HUES48 (cell line): Measurements from ENCODE around the gene CDKN2C.
"Not testable (repeated sequence)": the region's sequence is repeated elsewhere in the genome, so short reads cannot be mapped to it uniquely, and the experiment has no call there.

Experiments
- H3K27ac ChIP-seq: one replicate; pipeline ENCODE4 v1.7.0; 2013; ENCODE audit warnings: low read depth, low read length, inconsistent platforms
- H3K27me3 ChIP-seq: 2 replicates; pipeline ENCODE4 v1.6.1; 2013; ENCODE audit warnings: mild to moderate bottlenecking, low read length; ENCODE audit not compliant: control insufficient read depth, insufficient read depth
- H3K36me3 ChIP-seq: 2 replicates; pipeline ENCODE4 v1.6.1; 2013; ENCODE audit warnings: low read length; ENCODE audit not compliant: control insufficient read depth, insufficient read depth
- H3K4me1 ChIP-seq: 2 replicates; pipeline ENCODE4 v1.6.1; 2013; ENCODE audit warnings: mild to moderate bottlenecking, low read length; ENCODE audit not compliant: control insufficient read depth, insufficient read depth
- H3K4me3 ChIP-seq: 2 replicates; pipeline ENCODE4 v1.5.1; 2013; ENCODE audit warnings: mild to moderate bottlenecking, low read depth, low read length
- H3K9ac ChIP-seq: 2 replicates; pipeline ENCODE4 v1.6.1; 2013; ENCODE audit warnings: mild to moderate bottlenecking, low read depth, low read length, moderate library complexity
- H3K9me3 ChIP-seq: 2 replicates; pipeline ENCODE4 v1.6.1; 2013; ENCODE audit warnings: low read length; ENCODE audit not compliant: control insufficient read depth, insufficient read depth

CDKN2C gene

GRCh38 chr1:50936321-50936720 is 33.7 kb upstream of the CDKN2C start:
- Histone ChIP-seq H3K4me1 (peaks cover 11% of the 10 kb centered on the region), H3K27ac (no peak overlapping the region), H3K36me3 (no peaks in the 10 kb centered on the region), H3K9me3 (no peaks in the 10 kb centered on the region), H3K27me3 (no peaks in the 10 kb centered on the region), H3K9ac (no peak overlapping the region), H3K4me3 (no peak overlapping the region)

DNA sequence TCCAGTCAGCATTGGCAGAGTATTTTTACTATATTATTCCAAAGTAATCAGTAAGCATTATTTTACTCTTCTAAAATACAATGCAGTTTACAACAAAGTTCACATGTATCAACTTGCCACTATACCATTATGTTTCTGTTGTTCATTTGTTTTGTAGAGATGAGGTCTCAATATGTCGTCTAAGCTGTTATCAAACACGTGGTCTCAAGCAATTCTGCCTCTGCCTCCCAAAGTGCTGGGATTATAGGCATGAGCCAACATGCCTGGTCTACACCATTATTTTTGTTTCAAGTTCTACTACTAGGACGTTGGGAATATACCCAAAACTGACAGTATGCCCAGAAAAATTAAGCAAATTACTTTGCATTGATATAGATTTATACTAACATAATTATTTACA is 29.8 kb upstream of the CDKN2C start:
- Histone ChIP-seq H3K27me3 (no peaks in the 10 kb centered on the region), H3K4me1 (peaks cover 11% of the 10 kb centered on the region), H3K9me3 (no peaks in the 10 kb centered on the region), H3K27ac (no peak overlapping the region), H3K9ac (no peak overlapping the region), H3K4me3 (no peak overlapping the region), H3K36me3 (no peaks in the 10 kb centered on the region)

DNA sequence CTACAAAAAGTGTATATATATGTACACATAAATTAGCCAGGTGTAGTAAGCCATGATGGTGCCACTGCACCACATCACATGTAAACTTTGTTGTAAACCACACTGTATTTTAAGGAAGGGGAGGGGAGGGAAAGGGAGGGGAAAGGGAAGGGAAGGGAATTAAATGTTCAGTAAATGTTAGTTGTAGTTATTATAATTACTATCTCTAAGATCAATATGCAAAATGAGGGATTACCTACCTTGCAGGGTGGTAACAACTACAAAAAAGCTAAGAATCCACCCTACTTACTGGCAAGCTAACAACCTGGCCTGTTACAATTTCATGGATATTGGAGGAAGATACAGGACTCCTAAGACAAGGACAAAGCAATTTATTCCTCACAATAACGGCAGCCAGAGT is 27.7 kb upstream of the CDKN2C start:
- Histone ChIP-seq H3K4me3 (no peak overlapping the region), H3K36me3 (no peaks in the 10 kb centered on the region), H3K27ac (no peak overlapping the region), H3K9me3 (no peaks in the 10 kb centered on the region), H3K27me3 (no peaks in the 10 kb centered on the region), H3K9ac (no peak overlapping the region), H3K4me1 (no peaks in the 10 kb centered on the region)

DNA sequence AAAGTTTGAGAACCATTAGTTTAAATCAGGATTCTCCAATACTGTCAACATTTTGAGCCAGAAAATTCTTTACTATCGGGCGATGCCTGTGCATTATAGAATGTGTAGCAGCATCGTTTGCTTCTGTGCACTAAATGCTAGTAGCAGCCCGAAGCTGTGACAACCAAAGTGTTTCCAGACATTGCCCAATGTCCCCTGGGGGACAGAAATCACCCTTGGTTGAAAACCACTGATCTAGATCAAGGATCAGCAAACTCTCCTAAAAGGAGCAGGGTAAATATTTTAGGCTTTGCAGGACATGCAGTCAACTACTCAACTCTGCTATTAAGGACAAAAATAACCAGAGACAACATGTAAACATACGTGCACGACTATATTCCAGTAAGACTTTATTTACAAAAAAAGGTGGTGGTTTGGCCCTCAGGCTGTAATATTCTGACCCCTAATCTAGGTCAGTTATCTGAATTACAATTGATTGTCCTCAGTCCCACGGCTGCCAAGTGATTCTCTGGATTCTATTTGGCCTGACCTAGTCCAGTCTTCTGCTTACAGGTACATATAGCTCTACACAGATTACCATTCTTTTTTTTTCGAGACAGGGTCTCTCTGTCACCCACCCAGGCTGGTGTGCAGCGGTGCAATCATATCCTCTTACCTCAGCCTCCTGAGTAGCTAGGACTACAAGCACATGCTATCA is 20.6 kb upstream of the CDKN2C start:
- no peaks in the 10 kb centered on the region for H3K9me3 ChIP-seq
- no peaks in the 10 kb centered on the region for H3K4me1 ChIP-seq
- H3K27me3 ChIP-seq, result no peaks in the 10 kb centered on the region
- H3K4me3 ChIP-seq, result no peak overlapping the region
- H3K9ac ChIP-seq, result no peak overlapping the region
- H3K36me3 ChIP-seq, result no peaks in the 10 kb centered on the region
- H3K27ac ChIP-seq, result no peak overlapping the region

DNA sequence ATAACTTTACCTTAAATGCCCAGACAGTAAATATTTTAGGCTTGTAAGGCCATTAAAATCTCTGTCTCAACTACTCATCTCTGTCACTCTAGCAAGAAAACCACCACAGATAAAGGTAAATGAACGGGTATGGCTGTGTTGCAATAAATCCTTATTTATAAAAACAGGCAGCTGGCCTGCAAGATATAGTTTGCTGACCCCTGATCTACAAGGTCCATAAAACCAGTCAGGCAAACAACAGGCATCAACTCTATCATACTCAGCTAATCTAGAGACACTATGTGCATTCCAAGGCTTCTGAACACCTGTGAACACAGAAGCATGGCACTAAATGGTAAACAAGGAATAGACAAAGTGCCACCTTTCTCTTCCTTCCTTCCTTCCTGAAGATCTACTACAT is 19.6 kb upstream of the CDKN2C start:
- Histone ChIP-seq H3K9ac (no peak overlapping the region), H3K4me3 (no peak overlapping the region), H3K27ac (no peak overlapping the region), H3K4me1 (no peaks in the 10 kb centered on the region), H3K9me3 (no peaks in the 10 kb centered on the region), H3K36me3 (peaks cover under 1% of the 10 kb centered on the region; the same call in 1 of the 2 replicates), H3K27me3 (no peaks in the 10 kb centered on the region)

GRCh38 chr1:50952566-50952965 is 17.5 kb upstream of the CDKN2C start:
- not testable (repeated sequence) for H3K4me1 ChIP-seq, H3K4me3 ChIP-seq, H3K36me3 ChIP-seq, H3K9me3 ChIP-seq, H3K27ac ChIP-seq, H3K9ac ChIP-seq, H3K27me3 ChIP-seq

- Histone ChIP-seq H3K27me3 (no peaks in the 10 kb centered on the region), H3K9me3 (no peaks in the 10 kb centered on the region), H3K4me1 (0 out of 2 replicates have a peak, but pooled peaks cover 4% of the 10 kb centered on the region), H3K36me3 (peaks cover 3% of the 10 kb centered on the region; the same call in 1 of the 2 replicates), H3K4me3 (no peak overlapping the region), H3K27ac (peak overlapping the region; percentile 53), H3K9ac (no peak overlapping the region)
These were observed 14.9 kb upstream of the CDKN2C start for GRCh38 chr1:50955116-50955515.

GRCh38 chr1:50959303-50959912 is 10.6 kb upstream of the CDKN2C start:
- H3K4me3 ChIP-seq, result peak overlapping the region; percentile 99

DNA sequence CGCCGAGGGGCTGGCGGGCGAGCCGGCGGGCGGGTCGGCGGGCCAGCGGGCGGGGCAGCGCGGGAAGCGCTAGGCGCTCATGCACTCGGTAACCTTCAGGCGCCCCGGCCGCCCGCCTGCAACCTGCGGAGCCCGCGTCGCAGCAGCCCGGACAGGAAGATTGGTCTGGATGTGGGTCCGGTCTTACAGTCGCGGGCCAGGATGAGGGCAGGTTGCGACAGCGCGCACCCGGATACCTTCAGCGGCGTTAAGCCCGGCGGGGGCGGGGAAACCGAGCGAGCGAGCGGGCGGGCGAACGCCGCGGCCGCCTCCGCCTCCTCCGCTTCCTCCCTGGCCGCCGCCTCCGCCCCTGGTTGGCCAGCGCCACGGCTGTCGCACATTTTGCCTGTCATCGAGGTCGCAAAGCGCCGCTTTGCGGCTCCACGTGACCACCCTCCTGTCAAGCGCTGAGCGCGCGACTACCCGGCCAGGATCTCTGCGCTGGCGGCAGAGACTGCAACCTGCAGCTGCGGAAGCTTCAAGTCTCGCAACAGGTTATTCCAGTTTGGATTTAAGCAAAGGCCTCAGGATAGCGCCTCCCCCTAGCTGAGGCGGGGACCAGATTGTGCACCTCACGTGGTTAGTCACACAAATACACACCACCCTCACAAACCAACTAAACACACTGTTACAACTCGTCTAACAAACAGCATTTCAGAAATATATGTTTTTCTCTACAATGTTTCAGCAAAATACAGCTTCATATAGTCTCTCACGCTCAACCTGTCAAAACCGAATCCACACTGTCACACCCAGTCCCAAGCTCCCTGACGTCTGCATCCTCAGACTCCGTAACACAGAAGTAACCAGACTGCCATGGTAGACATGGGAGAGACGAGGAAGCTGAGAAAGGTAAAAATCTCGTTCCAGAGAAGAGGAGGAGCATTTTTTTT is 9.9 kb upstream of the CDKN2C start, which contains the start of gene FAF1:
FAF1 (minus strand) TSS at position 355 of the 932 bp plus-strand sequence. CDS start 456 bp downstream, outside the sequence.
- Histone ChIP-seq H3K36me3 (peaks cover 3% of the 10 kb centered on the region; the same call in 1 of the 2 replicates), H3K27me3 (peaks cover 19% of the 10 kb centered on the region), H3K27ac (peak within 1 kb of the TSS; percentile 88), H3K9ac (peak within 1 kb of the TSS; percentile 86), H3K4me1 (0 out of 2 replicates have a peak, but pooled peaks cover 4% of the 10 kb centered on the region), H3K9me3 (no peaks in the 10 kb centered on the region), H3K4me3 (peak within 1 kb of the TSS; percentile 99)

More at GRCh38 chr1:50959303-50959912, 10.6 kb upstream of the CDKN2C start:
- H3K27me3 ChIP-seq, result peaks cover 13% of the 10 kb centered on the region
- H3K9ac ChIP-seq, result peak overlapping the region; percentile 86
- H3K4me1 ChIP-seq, result 0 out of 2 replicates have a peak, but pooled peaks cover 4% of the 10 kb centered on the region
- H3K36me3 ChIP-seq, result peaks cover 3% of the 10 kb centered on the region; the same call in 1 of the 2 replicates
- H3K27ac ChIP-seq, result peak overlapping the region; percentile 88
- no peaks in the 10 kb centered on the region for H3K9me3 ChIP-seq

DNA sequence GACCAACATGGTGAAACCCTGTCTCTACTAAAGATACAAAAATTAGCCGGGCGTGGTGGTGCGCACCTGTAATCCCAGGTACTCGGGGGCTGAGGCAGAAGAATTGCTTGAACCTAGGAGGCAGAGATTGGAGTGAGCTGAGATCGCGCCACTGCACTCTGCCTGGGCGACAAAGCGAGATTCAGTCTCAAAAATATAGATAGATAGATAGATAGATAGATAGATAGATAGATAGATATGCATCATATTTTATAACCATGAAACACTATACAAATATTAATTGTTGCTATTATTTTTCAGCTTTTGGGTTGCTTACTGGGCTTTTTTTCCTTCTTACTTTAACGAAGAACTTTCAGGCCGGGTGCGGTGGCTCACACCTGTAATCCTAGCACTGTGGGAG is 5.2 kb upstream of the CDKN2C start:
- Histone ChIP-seq H3K4me1 (peaks cover 6% of the 10 kb centered on the region), H3K36me3 (no peaks in the 10 kb centered on the region), H3K27me3 (peaks cover 60% of the 10 kb centered on the region), H3K9me3 (no peaks in the 10 kb centered on the region), H3K4me3 (no peak overlapping the region), H3K9ac (no peak overlapping the region), H3K27ac (no peak overlapping the region)
